Stimulated activated CD4-positive, alpha-beta T cell treated with anti-CD3 and anti-CD28 coated beads, Interleukin-2, amount 100 ng/mL, for 4 hours (primary cell): Measurements from ENCODE around the gene PEAK1.
A peak's percentile ranks its signal among the peaks of the same experiment; 100 is the strongest.
"Not testable (repeated sequence)": the region's sequence is repeated elsewhere in the genome, so short reads cannot be mapped to it uniquely, and the experiment has no call there.

Experiments
- DNase-seq: peaks from one replicate; pipeline ENCODE4 v3.0.0-alpha.2; 2020; ENCODE audit warnings: low read depth

PEAK1 gene

DNA sequence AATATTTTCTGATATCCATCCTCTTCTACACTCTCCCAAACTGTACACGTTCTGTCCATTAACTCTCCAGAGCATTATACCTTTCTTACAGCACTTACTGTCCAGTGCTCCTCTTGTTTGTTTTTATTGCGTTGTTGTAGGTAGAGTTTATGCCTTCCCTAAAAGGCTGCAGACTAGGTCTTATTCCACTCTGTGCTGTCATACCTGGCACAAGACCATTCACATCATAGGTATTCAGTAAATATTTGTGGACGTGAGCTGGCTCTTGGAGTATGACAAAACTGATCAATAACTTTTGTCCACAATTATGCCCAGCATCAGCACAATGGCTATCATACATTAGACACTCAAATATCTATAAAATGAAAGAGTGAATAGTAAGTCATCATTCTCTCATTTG lies 5.2 kb upstream of the PEAK1 start:
- no peak for DNase-seq

DNA sequence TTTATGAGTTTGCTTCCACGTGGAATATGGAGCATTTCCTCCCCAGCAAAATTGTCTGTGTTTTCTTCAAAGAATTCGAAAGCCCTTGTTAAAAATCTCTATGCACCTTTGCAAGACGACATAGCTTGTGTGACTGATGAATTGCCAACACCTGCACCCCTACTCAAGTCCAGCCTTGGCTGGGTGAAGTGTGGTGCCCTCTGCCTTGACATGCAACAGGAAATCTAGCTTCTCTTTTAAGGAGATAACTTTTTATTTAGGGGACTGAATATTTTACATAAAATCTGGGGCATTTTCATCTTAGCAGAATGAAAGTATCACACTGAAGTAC lies 1.4 kb upstream of the PEAK1 start:
- no peak for DNase-seq

DNA sequence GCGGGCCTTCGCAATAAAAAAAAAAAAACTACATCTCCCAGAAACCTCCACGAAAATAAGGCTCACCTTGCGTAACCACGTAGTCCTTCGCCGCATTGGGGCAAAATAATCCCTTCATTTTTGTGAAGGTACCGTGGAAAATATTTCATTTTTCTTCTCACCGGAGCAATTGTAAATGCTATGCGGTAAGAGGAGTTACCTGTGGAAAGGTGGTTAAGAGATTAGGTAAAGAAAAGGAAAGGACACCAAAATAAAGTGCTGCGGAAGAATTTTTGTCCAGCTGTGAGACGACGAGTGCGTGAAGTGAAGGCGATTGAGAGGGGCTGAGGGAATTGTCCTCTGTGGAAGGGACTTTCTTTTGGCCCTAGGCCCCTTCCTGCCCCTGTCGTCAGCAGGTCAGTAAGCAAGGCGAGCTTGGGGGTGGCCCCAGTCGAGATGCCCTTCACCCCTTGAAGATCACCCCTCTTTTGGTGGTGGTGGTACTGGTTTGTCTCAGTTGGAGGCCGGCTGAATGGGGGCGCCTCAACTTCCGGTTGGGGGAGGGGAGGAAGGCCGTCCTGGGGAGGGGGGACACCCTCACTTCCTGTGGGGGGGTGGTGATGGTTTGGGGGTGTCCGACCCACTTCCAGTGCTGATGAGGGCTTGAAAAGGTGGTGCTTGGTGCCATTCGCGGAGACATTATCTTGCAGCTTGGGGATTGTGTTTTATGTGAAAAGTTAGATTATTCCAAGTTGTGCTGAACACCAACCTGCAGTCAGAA lies 886 bp upstream of the PEAK1 start, which contains the start of gene HMG20A:
Gene HMG20A (plus strand): TSS at position 279 of the 760 bp plus-strand sequence. CDS start 37,520 bp downstream, outside the sequence.
- DNase-seq: peak; percentile 22

DNA sequence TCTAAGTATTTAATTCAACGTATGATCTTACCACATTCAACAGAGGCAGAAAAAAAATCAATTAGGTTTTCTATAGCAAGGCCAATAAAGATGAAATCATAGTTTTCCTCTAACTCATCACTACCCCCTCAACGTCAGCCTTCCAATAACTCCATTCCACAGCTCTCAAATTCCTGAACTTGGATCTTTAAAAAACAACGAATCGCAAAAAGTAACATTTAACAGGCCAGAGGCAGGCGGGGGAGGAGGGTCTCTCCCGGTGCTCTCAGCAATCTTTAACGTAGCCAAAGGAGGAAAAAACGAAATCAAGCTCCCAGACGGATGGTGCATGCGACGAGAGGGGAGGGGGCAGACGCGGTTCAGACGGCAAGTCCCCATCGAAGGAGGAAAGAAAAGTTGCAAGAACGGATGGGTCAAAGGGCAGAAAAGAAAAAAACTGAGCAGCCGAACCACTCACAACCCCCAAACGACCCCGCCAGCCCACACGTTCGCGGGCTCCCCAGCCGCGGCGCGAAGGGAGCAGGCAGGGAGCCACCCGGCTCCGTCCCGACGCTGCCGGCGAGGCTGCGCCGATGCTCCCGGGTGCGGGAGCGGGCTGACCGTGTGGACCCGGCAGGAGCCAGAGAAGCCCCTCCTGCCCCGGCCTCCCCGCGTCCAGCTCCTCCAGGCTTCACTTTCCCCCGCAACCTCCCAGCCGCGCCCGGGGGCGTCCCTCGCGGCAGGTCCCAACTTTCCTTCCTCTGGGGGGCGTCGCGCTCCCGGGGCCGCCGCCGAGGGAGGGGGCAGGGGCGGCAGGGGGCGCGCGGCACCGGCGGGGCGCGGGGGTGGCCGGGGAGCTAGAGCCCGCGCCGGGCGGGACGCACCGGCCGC lies 703 bp downstream of the PEAK1 start:
- DNase-seq: peak; percentile 57

DNA sequence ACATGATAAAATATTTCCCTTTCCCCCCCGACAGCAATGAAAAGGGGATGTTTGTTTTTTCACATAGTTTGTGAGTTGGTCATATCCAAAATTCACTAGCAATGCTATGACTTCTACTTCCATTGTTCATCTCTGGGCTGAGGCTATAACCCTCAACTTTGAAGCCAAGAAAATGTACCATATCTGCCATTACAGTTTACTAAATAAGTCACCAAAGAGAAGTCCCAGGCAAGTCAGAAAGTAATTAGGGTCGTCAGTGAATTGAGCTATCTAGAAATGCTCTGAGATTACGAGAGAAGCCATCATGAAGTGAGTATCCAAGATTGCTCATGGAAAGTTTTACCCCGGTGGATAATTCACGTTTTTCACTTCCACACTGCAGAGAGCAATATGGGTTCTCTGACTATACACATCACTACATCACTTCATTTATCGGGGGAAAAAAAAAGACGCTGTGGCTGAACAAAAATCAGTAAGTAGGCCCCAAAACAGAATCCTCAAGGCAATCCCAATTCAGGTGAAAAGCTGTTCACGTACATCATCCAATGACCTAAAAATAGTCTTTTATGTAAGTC lies 1.4 kb downstream of the PEAK1 start:
- no peak for DNase-seq

DNA sequence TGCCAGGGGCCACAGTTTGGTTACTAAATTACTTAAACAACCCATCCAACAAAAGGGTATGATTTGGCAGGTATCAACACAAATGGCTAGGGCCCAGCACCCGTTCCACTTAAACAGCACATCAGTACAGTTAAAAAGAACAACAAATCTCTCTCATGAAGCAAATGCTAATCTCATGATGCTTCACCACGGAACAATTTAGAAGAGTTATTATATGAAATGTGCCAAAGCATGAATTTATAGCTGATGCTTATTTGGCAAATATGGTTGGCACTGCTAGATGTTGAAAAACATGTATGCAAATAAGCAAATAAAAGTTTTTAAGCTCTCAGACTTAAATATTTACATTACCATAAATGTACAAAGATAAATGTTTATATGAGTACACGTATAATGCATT lies 2.3 kb downstream of the PEAK1 start:
- DNase-seq: no peak

DNA sequence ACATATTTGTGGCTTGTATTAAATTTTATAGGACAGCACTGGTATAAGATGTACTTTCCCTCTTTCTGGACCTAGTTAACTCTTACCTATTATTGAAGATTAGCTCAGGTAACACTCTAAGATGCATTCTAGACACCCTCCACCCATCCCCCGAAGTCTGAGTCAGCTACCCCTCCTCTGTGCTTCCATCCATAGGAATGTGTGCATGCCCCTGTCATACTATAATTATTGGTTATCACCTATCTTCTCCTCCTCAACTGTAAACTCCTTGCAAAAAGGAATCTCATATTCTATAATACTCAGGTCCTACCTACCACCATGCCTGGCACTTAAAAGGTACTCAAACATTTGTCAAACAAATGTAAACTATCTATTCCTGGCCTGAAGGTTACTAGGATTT lies 3.0 kb downstream of the PEAK1 start:
- no peak for DNase-seq

DNA sequence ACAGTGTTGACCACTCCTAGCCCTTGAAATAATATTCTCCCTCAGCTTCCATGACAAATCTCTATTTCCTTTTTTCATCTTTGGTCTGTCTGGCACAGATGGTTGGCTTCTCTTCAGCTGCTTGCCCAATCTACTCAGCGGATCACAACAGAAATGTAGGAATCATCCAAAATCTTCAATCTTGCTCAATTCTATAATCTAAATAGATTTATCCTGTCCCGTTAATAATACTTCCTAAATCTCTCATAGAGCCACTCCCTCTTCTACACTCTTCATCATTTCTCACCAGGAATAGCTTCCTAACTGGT lies 3.8 kb downstream of the PEAK1 start:
- DNase-seq: no peak

DNA sequence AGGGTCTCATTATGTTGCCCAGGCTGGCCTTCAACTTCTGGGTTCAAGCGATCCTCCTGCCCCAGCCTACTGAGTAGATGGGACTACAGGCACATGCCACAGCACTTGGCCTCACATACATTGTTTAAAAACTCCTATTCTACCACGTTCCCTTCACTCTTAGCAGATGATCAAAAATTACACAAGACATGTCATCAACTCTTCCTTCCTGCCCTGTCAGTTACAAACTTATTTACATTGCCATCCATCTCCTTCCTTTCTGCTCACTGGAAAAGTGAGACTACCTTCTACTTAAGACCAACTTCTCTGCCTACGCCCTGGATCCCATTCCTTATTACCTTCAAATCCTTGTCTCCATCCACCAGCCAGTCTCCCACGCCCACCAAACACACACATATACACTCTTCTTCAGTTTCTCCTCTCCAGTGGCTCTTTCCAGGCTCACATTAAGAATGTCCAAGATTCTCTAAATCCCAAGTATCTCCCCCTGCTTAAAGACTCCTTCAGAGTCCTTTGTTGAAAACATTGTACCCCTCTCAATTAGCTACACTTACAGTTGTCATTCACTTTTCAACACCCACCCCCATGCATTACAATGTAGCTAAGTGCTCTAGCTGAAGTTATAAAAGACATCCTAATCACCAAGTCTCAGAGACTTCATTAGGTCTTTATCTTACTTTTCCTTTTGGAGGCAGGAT lies 4.3 kb downstream of the PEAK1 start:
- DNase-seq: no peak

DNA sequence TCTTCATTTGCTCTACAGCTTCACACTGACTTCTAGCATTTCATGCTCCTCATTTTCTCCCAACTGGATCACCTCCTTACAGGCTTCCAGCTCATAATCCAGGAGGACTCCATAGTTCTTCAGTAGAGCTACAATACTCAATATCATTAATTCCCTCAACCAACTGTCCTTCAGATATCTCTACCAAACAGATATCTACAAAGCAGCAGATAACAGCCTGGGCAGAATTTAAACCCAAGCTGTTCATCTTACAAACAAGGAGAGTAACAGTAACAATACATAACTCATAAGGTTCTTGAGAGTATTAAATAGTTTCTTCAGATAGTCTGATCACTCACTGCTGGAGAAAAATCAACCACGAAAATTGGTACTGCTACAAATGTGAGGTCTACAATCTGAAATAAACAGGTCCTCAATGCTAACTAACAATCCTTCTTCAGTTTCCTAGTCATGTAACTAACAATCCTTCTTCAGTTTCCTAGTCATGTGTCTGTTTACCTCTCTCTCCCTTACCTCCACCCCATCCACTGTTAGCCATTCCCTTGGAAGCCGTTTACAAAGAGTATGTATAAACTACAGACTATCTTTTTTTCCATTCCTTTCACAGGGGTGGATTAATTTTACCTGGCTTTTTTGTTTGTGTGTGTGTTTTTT lies 5.0 kb downstream of the PEAK1 start:
- DNase-seq: no peak

DNA sequence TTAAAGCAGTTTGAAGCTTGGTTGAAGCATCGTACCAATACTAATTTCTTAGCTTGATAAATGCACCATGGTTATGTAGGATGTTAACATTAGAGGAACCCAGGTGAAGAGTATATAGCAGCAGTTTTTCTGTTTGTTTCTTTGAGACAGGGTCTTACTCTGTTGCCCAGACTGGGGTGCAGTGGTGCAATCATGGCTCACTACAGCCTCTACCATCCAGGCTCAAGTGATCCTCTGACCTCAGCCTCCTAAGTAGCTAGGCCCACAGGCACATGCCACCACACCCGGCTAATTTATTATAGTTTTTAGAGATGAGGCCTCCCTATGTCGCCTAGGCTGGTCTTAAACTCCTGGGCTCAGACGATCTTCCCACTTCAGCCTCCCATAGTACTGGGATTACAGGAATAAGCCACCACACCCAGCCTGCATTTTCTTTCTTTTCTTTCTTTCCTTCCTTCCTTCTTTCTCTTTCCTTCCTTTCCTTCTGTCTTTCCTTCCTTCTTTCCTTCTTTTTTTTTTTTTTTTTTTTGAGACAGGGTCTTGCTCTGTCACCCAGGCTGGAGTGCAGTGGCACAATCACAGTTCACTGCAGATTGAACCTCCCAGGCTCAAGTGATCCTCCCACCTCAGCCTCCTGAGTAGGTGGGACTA lies 6.1 kb downstream of the PEAK1 start:
- no peak for DNase-seq

DNA sequence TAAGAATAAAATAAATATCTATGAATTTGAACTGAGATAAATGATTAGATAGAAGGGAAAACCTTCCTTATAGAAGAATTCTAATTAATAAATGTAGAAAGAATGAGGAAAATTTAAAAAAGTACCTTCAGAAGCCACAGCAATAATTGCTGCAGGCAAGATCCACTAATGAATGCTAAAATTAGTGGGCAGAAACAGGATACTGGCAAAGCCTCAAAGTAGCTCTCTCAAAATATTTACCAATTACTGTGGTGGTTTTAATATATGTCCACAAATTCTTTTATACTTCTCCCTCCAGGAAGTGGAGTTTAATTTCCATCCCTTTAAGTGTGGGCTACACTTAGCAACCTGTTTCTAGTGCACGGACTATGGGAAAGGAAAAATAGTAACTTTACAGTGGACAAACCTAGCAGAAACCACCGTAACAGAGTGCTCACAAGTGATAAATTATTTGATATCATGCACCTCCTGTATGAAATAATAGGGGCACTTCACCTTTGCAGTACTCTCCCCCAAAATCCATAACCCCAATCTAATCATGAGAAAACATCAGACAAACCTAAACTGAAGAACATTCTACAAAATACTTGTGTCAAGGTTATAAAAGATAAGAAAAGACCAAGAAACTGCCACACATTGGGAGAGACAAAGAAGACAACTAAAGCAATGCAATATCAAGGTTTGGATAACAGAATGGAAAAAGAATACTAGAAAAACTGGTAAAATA lies 6.8 kb downstream of the PEAK1 start:
- no peak for DNase-seq

DNA sequence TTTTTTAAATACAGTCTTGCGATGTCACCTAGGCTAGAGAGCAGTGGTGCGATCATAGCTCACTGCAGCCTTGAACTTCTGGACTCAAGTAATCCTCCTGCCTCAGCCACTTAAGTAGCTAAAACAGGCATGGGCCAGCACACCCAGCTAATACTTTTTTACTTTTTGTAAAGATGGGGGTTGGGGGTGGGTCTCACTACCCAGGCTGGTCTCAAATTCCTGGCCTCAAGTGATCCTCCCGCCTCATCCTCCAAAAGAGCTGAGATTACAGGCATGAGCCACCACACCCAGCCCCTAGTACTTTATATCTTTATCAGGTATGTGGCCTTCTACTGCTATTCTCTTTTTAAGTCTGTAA lies 8.3 kb downstream of the PEAK1 start:
- no peak for DNase-seq

DNA sequence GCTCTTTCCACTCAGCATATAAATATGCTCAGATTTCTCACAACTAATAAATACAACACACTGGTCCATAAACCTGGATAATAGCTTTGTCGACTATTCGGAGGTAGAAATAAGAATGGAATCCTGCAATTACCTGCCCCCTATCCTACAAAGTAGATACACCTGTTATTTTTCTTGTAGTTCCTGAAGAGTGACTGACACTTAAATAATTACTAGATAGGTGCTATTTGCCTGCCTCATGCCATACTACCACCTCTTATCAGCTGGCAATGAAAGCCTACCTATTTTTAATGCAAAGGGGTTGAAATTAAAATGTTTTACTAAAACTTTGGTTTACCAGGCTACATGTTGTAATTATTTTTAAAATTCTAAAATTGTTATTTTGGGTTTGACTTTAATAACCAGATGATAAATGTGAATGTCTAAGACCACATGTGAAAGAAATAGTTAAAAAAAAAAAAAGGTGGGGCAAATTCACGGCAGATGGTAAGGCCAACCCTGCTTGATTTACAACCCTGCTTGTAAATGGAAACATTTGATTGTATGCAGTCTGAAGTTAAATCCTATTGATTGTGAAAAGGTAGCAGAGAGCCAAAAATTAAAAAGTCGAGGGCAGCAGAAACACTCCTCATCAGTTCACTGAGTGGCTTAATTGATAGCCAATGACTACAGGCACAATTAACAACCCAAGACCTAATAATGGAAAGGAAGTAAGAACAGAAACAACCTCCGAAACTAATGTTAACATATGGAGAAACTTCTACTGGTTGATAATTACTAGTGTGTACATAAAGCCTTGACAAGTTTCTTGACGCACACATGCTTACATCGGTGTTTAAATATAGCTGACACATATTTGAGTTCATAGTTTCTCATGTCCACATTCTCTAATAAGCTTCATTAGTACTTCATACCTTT lies 8.9 kb downstream of the PEAK1 start:
- no peak for DNase-seq

DNA sequence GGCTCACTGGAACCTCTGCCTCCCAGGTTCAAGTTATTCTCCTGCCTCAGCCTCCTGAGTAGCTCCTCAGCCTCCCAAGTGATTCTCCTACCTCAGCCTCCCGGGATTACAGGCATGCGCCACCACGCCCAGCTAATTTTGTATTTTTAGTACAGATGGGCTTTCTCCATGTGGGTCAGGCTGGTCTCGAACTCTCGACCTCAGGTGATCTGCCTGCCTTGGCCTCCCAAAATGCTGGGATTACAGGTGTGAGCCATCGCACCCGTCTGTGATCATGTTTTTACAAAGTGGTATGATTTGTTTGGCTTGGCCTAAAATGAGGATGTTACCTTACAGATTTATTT lies 9.8 kb downstream of the PEAK1 start:
- not testable (repeated sequence) for DNase-seq

DNA sequence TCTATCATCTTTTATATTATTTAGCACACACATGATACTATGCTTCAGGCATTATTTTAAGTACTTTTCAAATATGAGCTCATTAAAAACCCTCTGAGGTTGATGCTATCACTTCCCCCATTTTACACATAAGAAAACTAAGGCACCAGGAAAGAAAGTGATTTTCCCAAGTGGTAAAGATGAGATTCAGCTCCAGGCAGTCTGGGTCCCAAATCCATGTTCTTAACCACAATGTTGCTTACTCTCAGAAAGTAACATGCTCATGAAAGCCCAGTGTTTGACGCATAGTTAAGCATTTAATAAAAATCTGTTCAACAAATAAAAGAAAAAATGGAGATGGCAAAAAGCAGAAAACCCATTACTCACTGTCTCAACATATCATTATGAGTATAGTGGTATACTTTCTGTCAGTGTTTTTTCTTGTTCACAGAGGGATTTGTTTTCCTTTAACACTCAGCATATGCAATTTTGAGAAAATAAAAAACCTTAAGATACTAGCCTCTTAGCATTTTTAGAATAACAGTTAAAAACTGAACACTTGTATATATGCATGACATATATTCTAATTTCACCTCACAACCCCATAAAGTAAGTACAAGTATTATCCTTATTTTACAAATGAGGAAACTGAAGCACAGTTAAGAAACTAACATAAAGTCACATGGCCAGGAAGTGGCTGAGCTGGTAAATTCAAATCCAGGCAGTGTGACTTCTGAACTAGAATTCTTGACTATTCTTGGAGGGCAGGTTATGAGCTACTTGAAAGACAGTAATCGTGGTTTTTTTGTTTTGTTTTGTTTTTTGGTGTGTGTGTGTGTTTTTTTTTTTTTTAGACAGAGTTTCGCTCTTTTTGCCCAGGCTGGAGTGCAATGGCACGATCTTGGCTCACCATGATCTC lies 10.4 kb downstream of the PEAK1 start:
- DNase-seq: no peak

DNA sequence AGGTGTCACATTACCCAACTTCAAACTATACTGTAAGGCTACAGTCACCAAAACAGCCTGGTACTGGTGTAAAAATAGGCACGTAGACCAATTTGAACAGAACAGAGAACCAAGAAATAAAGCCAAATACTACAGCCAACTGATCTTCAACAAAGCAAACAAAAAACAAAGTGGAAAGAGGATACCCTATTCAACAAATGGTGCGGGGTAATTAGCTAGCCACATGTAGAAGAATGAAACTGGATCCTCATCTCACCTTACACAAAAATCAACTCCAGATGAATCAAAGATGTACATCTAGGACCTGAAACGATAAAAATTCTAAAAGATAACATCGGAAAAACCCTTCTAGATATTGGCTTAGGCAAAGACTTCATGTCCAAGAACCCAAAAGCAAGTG lies 13.1 kb downstream of the PEAK1 start:
- no peak for DNase-seq

DNA sequence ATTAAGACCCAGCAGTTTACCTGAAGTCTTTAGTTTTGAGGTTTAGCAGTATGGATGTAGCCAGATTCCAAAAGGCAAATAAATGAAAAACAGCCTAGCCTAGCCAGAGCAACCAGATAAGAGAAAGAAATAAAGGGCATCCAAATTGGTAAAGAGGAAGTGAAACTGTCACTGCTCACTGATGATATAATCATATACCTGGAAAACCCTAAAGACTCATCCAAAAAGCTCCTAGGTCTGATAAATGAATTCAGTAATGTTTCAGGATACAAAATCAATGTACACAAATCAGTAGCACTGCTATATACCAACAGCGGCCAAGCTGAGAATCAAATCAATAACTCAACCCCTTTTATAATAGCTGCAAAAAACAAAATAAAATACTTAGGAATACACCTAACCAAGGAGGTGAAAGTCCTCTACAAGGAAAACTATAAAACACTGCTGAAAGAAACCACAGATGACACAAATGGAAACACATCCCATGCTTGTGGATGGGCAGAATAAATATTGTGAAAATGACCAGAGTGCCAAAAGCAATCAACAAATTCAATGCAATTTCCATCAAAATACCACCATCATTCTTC lies 13.6 kb downstream of the PEAK1 start:
- not testable (repeated sequence) for DNase-seq
